ENCODE measurements around the gene PLEKHA6.
"Not testable (repeated sequence)": the region's sequence is repeated elsewhere in the genome, so short reads cannot be mapped to it uniquely, and the experiment has no call there.

PLEKHA6 gene

GRCh38 chr1:204258213-204259115 is 101.3 kb downstream of the PLEKHA6 start:
- DNase-seq = peak; percentile 30

GRCh38 chr1:204257446-204257845 is 102.3 kb downstream of the PLEKHA6 start:
- DNase-seq = no peak

- no peak for DNase-seq
These were observed 103.2 kb downstream of the PLEKHA6 start for GRCh38 chr1:204256531-204256930.

DNA sequence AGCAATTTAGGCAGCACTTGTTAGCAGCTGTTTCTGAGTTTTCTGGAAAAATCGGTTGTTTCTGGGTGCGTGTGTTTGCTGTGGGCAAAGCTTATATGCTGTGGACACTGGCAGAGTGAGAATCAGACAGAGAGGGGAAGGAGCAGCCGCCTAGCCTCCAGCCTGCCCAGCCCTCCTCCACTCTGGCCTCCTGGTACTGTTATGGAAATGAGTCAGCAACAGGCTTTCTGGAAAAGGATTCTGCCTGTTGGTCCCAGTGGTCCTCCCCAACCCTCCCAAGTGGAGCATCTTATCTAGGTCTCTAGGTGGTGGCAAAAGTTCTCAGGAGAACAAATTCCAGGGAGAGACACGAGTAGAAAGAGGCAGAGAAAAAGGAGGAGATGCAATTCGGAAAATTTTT is 103.8 kb downstream of the PLEKHA6 start:
- no peak for DNase-seq

- DNase-seq = no peak
These were observed 104.5 kb downstream of the PLEKHA6 start for GRCh38 chr1:204255225-204255624.

GRCh38 chr1:204254031-204254661 is 105.6 kb downstream of the PLEKHA6 start:
- no peak for DNase-seq

GRCh38 chr1:204251926-204252689 is 107.6 kb downstream of the PLEKHA6 start:
- no peak for DNase-seq

DNA sequence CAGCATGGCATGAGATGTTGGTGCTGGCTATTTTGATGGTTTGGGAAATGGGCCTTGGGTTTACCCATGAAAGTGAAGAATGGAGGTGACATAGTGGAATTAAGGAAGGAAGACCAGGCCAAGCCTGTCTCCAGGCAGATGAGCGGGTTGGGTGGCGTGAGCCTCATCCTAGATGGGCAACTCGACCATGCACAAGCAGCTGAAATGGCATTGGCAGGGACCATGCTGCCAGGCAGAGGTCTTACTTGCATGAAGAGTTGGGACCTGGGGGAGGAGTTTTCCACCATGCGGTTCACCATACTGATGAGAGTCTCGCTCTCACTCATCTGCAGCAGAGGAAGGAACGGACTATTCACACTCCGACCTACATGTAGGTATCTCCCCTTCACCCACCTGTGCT is 108.4 kb downstream of the PLEKHA6 start:
- no peak for DNase-seq

DNA sequence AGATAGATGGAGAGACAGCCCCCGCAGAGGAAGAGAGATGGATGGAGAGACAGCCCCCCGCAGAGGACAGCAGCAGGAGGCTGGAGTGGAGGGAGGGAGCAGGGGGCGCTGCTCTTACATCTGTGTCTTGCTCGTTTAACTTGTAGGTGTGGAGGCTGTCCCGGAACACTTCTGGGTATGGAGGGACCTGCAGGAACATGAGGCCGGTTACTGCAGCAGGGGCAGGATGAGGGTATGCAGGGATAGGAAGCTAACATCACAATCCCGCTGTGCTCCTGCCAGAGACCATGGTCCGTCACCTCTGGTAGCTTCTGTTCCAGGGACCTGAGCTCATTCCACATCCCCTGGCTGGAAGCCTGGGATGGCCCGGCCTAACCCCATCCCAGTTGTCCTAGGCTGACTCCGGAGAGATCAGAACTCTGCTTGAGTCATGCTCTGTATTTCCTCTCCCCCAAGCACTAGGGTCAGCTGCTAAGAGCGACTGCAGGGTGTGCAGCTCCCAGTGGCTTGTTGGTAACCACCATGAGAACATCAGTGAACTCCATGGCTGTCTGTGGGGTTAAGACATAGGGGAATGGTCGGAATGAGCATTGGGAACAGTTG is 109.2 kb downstream of the PLEKHA6 start:
- no peak for DNase-seq

DNA sequence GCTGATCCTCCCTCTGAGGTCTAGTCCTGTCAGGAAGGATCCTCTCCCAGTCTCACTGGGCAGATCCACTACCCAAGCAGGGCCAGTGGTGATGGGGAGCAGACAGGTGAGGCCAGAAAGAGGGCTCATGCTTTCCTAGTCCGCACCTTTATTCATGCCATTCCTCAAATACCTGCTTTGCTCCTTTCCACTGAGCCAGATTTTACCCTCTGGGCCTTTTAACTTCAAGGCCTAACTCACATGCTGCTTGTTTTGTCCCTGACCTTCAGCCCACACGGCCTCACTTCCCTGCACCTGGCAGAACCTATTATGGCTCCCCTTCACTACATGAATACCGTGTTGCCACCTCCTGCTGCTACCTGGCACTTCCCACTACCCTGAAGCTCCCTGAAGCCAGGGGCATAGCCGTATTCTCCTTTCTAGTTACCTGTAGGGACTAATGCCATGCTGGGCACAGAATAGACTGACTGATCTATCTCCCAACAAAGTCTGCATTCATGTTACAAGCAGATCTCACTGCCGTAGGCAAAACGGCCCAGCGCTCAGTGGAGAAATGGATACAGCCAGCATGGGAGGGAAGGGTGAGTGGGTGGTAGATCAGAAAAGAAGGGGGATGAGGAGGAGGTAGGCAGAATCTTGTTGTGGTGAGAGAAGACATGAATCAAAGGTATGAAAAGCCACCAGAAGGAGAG is 109.8 kb downstream of the PLEKHA6 start:
- no peak for DNase-seq

- no peak for DNase-seq
These were observed 110.8 kb downstream of the PLEKHA6 start for GRCh38 chr1:204248954-204249353.

DNA sequence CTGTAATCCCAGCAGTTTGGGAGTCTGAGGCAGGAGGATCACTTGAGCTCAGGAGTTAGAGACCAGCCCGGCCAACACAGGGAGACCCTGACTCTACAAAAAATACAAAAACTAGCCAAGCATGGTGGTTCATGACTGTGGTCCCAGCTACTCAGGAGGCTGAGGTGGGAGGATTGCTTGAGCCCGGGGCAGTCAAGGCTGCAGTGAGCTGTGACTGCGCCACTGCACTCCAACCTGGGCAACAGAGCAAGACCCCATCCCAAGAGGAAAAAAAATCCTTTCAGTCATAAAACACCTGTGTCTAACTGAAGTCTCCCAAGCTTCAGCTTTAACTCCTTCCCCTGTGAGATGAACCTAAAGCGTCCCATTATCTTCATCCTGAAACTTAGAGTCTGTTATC is 112.9 kb downstream of the PLEKHA6 start:
- no peak for DNase-seq

DNA sequence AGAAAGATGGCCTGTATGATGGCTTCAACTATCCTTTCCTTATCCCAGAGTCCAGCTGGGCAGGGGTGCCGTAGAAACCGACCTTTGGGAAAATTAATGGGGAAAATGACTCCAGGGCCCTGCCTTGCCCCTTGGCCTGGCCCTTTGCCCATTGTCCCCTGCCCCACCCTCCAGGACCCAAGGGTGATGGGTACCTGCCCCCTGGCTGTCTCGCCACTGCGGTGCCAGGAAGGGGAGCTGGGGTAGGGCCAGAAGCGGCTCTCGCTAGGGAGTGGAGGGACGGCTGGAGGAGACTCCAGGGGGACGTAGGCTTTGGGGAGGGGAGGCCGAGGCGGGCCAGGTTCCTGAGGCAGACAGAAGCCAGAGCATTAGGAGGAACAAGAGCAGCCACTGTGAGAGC is 116.8 kb downstream of the PLEKHA6 start:
- no peak for DNase-seq

DNA sequence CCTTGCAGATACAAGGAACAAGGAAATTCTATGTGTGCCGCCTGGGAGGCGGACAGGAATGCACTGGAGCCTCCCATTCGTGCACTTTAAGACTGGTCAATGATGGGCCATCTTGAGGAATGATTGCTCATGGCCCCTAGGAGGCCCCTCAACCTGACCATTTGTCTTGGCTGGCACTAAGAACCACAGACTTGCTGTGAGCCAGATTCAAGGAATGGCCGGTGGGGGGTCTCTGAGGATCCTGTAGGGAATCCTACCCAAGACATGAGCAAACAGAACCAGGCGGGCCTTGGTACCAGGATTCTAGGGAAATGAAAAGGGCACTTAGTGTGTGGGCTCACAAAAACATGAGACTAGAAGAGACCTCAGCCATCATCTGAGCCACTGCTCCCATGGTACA is 117.8 kb downstream of the PLEKHA6 start:
- no peak for DNase-seq

DNA sequence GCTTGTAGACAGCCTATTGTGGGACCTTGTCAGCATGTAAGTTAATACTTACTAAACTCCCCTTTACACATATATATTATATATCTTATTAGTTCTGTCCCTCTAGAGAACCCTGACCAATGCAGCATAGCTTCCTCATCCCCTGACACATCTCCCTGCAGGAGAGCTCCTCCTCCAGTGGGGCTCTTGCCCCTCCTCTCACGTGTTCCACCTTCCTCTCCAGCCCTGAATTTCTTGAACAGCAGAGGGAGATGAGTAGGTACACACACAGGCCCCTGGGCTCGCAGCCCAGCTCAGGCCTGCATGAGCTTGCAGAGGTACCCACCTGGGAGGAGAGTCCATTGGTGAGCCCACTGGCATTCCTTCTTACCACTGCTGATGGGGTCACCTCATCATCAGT is 118.7 kb downstream of the PLEKHA6 start:
- no peak for DNase-seq

GRCh38 chr1:204240233-204240632 is 119.5 kb downstream of the PLEKHA6 start:
- no peak for DNase-seq

DNA sequence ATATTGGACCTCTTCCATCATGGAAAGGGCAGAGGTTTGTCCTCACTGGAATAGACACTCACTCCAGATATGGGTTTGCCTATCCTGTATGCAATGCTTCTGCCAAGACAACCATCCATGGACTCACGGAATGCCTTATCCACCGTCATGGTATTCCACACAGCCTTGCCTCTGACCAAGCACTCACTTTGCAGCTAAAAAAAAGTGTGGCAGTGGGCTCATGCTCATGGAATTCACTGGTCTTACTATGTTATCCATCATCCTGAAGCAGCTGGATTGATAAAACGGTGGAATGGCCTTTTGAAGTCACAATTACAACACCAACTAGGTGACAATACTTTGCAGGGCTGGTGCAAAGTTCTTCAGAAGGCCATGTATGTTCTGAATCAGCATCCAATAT is 120.3 kb downstream of the PLEKHA6 start:
- not testable (repeated sequence) for DNase-seq

DNA sequence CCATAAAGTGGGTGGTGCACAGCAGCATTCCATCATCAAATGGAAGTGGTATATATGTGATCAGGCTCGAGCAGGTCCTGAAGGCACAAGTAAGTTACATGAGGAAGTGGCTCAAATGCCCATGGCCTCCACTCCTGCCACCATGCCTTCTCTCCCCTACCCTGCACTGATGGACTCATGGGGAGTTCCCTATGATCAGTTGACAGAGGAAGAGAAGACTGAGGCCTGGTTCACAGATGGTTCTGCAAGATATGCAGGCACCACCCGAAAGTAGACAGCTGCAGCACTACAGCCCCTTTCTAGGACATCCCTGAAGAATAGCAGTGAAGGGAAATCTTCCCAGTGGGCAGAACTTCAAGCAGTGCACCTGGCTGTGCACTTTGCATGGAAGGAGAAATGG is 121.2 kb downstream of the PLEKHA6 start:
- DNase-seq = not testable (repeated sequence)

- DNase-seq = not testable (repeated sequence)
These were observed 122.2 kb downstream of the PLEKHA6 start for GRCh38 chr1:204237515-204237914.

GRCh38 chr1:204232526-204232925 is 127.2 kb downstream of the PLEKHA6 start:
- no peak for DNase-seq

- DNase-seq = no peak
These were observed 129.5 kb downstream of the PLEKHA6 start for GRCh38 chr1:204230211-204230610.

DNA sequence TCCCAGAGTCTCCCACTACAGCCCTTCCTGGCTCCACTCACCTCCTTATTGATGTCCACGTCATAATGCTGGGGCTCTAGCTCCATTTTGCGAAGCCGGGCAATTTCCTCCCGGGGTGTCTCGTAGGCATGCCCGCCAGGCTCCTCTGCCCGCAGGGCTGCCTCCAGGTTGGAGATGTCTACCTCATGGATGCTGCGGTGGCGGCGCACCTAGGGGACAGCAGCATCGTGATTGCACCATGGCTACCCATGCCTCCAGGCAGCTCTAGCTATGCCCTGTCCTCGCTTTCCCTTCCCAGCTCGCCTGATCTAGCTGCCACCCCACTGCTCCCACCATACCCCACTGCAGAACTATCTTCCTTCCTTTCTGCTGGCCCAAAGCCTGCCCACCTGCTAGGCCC is 130.8 kb downstream of the PLEKHA6 start:
- DNase-seq = no peak
